GM18526 (cell line): ENCODE measurements around the gene RABGAP1L.

Experiments
- POLR2A ChIP-seq: IDR thresholded peaks from 3 replicates; pipeline ENCODE4 v1.6.1; 2011; ENCODE audit not compliant: insufficient read length; ENCODE audit errors: extremely low read depth

Gene RABGAP1L

DNA sequence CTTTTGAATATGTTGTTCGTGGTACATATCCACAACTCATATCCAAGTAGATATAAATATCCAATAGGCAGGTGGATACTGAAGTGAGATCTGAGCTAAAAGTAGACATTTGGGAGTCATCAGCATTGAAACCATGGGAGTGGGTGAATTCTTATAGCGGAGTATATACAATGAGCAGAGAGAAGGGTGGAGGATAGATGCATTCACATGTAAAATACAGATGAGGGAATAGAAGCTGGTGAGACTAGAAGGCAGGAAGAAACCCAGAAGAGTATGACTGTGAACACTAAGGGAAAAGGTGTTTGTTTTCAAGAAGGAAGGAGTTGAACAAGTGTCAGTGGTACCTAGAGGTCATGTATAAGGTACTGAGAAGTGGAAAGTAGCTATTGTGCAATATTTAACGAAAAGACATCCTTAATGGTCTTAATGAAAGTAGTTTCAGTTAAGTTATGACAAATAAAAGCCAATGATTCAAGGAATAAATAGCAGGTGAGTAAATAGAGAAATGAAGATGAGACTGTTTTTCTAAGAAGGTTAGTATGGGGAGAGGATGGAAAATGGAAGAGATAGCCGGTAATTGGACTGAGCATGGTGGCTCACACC lies 658.8 kb downstream of the RABGAP1L start:
- no peak for TF ChIP-seq POLR2A

DNA sequence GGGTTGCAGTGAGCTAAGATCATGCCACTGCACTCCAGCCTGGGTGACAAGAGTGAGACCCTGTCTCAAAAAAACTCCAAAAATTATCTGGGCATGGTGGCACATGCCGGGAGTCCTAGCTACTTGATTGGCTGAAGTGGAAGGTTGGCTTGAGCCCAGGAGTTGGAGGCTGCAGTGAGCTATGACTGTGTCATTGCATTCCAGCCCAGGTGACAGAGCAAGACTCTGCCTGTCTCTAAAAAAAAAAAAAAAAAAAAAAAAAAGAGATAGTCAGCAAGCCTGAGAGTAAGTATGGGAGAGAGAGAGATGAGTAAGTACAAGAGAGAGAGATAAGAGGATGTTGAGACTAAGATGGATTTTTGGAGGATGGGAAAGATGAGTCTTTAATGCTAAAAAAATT lies 659.6 kb downstream of the RABGAP1L start:
- TF ChIP-seq POLR2A, result no peak

DNA sequence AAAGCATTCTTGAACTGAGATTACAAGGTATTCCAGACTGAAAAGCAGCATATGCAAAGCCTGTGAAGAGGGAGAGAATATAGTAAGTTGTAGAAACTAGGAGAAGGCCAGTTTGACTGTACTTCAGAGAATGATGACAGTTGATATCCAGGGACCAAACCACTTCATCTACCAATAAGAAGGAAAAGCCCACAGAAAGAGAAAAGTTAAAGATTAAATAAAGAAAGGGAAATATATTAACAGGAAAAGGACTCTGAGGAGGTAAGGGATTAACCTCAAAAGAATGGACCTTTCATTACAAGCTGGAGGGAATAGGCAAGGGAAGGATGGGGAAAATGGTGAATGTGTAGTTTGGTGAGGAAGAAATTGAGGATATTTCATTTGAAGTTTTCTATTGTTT lies 660.3 kb downstream of the RABGAP1L start:
- TF ChIP-seq POLR2A, result no peak

DNA sequence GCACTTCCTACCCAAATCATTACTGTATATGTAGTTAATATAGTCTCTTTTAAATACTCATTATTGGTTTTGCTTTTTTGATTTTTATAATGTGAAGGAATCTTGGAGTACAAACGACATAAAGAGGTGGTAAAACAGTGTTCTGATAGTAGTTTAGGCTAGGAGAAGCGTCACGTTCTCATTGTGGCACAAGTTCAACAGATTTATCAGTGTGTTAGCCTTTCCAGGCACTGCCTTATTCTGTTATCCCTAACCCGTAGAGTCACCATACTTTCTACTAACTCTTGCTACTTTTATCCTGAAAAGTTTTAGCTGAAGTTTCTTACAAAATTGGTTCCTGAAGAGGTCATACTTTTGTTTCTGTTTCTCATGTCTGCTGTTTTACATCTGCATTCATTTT lies 665.8 kb downstream of the RABGAP1L start:
- TF ChIP-seq POLR2A, result no peak

DNA sequence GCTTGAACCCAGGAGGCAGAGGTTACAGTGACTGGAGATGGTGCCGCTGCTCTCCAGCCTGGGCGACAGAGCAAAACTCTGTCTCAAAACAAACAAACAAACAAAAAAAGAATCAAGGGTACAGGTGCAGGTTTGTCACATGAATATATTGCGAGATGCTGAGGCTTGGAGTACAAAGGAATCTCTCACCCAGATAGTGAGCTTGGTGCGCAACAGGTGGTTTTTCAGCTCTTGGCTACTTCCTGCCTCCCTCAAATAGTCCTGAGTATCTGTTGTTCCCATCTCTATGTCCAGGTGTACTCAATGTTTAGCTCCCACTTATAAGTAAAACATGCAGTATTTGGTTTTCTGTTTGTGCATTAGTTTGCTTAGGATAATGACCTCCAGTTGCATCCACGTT lies 666.5 kb downstream of the RABGAP1L start:
- TF ChIP-seq POLR2A, result no peak

DNA sequence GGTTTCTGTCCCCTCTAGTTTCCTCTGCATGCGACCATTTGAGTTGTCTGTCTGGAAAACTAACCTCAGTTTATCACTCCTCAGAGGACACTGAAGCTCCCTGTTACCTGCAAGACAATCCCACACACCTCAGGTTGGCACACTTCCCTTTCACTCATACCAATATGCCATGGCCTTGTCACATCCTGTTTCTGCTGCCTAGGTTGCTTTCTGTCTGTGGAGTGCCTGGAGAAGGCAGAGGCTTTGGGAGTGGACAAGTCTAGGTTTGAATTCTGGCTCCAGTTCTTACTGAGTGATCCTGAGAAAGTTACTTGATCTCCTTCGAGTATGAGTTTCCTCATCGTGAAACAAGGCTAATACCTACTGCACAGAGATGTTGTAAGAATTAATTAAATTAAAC lies 668.9 kb downstream of the RABGAP1L start:
- TF ChIP-seq POLR2A, result no peak

DNA sequence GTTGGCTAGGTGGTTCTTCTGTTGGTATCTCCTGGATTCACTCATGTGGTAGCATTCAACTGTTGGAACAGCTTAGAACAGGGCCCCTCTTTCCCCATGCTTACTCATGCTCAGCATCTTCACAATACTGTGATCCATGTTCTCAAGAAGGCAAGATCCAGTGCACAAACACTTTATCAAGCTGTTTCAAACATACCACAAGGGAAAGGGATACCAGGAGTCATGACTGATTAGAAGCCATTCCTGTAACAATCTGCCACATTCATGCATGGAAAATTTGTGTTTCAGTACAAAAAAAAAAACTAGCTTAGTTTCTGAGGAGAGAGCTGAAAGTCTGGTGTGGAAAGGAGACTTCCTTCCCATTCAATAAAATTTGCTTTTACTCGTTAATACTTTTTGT lies 670.7 kb downstream of the RABGAP1L start:
- TF ChIP-seq POLR2A, result no peak

DNA sequence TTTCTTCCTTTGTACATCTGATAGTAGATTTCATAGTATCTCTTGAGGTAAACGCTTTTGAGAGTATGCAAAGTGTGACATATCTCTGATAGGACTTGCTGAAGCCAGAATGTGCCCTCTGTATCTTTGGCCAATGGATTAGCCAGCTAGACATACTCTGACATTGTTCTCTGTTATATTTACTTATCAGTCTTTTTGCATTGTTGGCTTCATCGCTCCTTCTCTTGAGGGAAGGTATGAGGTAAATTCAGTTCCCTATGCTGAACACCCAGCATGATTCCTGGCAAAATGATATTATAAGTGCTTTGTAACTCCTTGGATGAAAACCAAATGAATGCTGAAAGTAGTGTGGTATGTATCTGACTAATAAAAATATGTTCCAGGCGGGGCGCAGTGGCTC lies 677.2 kb downstream of the RABGAP1L start:
- no peak for TF ChIP-seq POLR2A

DNA sequence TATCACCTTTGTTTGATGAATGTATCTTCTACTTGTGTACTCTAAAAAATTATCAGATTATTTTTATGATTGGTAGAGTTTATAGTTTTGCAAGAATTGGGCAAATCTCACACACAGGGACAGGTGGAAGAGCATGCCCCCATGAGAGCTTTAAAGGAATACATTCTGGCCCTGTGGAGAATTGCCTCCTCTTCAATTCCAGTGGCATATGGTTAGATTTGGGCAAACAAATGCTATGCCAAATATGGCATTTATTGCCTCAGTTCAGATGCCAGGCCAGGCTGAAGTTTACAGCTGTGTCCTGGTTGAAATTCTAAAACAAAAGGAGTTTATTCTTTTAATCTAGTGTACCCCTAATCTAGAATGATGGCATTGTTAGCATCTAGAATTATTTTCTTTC lies 678.1 kb downstream of the RABGAP1L start:
- TF ChIP-seq POLR2A, result no peak

DNA sequence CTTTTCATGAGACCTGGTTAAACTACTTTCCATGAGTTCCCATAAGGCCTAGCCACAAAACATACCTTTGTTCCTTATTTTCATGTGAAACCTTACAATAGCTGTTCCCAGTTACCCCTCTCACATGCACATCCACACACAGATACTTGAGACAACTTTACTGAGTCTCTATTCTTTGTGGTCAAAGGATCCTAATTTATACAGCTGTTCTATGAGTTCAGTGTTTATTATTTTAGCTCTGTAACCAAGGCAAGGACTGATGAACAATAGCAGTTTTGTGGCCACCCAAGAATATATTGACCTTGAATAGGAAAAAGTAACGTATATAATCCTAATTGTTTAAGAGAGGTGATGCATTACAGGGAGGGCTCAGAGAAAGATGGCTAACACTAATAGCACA lies 679.9 kb downstream of the RABGAP1L start:
- no peak for TF ChIP-seq POLR2A

DNA sequence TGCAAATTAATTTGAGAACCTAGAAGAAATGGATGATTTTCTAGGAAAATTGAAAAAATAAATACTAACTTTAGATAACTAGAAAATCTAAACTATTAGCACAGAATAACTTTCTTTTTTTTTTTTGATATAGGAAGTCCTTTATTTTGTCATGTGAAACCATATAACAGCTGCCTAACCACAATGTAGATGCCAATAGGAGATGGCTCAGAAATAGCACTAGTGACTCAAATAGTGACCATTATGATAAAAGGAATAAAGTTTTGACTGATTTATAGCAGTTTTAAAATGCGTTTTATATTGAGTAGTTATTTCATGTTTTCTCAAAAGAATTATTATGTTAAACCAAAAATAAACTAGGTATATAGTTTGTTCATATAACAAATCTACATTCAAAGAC lies 682.4 kb downstream of the RABGAP1L start:
- no peak for TF ChIP-seq POLR2A

DNA sequence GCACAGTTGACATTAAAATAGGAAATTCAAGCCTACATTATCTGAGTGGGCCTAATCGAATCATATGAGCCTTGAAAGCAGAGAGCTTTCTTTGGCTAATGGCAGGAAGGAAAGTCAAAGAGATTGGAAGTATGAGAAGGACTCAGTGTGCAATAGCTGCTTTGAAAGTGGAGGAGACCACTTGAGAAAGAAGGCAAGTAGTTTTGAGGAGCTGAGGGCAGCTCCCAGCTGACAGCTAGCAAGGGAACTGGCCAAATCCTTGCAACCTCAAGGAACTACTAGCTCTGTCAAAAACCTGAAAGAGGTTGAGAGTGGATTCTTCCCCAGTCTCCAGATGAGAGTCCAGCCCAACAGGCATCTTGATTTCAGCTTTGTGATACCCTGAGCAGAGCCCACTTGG lies 691.4 kb downstream of the RABGAP1L start:
- no peak for TF ChIP-seq POLR2A

DNA sequence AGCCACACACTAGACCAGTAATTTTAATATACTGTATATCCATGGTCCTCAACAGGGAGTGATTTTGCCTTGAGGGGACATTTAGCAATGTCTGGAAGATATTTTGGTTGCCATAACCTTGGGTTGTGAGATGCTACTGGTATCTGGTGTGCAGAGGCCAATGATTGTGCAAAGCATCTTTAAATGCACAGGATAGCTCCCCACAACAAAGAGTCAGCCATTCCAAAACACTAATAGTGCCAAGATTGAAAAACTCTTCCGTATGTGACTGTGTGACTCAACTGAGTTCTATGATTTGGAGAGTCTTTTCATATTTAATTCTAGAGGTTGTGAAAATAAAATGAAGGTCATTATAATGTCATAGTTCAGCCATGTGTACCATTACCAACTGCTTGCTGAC lies 699.0 kb downstream of the RABGAP1L start:
- TF ChIP-seq POLR2A, result no peak

DNA sequence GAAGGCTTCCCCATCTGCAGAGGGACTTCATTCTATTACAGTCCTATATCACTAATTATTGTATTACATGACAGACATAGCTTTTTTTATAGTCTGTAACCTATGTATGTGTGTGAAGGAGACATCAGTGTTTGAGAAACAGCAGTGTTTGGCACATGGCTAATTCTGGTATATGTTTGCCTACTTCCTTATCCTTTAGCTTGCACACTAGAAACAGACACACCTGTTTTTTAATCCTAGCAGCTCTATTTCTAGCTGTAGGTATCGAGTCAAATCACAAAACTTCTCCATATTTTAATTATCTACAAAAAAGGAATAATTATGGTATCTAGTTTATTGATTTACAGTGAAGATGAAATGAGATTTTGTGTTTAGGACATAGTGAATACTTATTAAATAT lies 711.0 kb downstream of the RABGAP1L start:
- no peak for TF ChIP-seq POLR2A

DNA sequence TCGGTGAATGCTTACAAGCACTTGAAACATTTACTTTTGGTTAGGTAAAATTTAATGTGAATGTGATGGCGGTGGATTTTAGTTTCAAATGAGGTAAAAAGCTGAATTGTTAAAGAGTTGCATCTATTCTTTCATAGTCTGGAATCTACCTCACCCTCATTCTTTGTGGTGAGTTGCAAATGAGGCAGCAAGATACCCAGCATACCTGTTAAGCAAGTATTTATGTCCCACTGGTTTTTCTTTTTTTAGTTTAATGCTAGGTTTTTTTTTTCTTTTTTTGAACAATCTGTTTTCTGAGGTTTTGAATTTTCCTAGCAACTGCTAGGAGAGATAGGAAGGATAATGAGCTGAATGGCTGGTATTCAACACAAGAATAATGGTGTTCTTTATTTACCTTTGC lies 712.6 kb downstream of the RABGAP1L start:
- no peak for TF ChIP-seq POLR2A

DNA sequence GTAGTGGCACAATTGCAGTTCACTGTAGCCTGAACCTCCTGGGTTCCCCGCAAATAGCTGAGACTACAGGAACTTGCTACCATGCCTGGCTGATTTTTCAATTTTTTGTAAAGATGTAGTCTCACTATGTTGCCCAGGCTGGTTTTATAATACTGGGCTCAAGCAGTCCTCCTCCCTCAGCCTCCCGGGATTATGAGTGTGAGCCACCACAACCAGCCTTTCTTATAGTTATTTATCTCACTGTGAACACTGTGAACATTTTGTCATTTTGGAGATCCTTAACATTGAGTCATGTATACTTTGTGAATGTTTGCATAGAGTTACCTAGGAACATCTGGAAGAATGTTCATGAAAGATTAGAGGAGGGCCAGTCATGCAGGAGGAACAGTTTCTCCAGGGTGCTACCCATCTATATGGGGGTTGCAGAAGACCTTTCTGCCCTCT lies 713.3 kb downstream of the RABGAP1L start:
- TF ChIP-seq POLR2A, result no peak

DNA sequence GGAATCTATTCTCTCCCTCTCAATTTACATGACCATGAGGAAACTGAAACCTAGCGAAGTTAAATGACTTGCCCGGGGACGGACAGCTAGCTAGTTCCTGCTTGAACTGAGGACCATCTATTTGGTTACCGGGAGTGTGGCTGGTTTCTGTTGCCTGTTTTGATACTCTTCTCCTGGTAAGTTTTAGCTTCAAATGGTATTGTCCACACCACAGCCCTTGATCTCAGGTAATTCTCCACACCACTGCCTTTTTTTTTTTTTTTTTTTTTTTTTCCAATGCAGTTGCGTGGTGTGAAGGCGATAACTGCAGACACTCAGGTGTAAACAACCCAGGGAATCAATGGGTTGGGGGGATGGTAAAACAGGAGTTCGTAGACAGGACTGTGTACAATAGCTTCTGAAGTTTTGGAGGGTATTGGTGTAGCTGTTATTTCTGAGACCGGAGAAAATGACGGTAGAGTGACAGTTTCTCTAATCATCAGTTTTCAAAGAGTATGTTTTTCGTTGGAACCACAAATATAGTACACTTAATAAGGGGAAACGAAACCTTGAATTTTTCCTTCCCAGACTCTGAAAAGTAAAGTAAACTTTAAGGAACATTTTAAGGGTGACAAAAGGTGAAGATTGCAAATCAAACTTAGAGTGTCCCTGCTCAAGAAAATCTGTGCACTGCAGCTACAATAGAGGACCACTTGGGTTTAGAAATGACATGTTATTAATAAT lies 715.2 kb downstream of the RABGAP1L start:
- TF ChIP-seq POLR2A, result no peak

DNA sequence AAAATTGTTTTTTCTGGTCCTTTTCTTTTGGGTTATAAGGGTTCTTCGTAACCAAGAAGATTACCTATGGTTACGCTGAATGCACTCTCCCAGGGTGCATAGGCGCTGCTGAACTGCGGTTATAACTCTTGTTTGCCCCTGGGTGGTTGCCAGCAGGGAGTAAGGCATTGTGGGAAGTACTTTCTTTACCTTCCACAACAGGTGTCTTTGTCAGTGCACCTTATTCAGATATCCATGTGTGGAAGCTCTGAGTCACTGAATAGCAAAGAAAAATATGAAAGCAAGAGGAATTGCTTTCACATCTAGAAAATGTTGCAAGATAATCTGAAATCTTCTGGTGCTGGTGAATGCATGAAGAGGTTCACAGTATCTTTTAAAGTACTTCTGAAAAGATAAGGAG lies 716.0 kb downstream of the RABGAP1L start:
- no peak for TF ChIP-seq POLR2A

DNA sequence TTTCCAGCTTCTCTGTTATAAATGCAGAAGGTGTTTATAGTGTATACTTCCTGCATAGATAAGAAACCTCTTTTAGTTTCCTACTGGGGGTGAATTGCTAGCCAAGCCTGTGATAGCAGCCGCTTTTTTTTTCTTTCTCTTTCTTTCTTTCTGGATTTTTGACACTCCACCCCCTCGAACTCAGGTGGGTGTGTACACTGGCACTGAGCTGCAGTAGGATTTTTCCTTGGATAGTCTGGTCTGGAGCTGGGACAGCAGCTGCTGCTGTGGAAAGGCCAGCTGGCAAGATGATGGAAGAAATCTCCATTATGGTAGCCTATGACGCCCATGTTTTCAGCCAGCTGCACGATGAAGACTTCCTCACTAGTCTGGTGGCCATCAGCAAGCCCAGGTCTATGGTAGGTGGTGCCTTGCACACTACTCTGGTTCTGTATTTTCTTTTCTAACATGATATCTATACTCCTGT lies 717.9 kb downstream of the RABGAP1L start:
- TF ChIP-seq POLR2A, result no peak
